ENCODE data around the gene GNAI2.

DNA sequence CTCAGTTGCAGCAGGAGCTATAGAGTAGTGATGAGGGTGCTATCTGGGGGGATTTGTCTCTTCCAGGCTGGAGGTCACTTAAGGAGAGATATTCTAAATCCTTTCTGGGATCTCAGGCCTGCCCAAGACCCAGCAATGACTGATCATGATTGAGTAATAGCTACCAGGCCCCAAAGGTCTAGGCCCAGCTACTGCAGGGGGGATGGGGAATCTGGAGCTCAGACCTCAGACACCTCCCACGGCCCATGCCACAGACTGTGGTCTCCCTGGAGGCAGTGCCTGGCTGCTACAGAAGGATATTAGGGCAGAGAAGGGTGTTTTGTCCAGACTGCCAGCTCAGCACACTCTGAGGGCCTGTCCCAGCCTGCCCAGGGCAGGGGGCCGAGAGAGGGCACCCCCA is 24.1 kb upstream of the GNAI2 start:
- TF ChIP-seq ZNF274 (IDR thresholded peaks at IDR 0.05; ENCODE audit: low read depth, low read length) (no peak), YY1 (IDR thresholded peaks at IDR 0.05; ENCODE audit: insufficient read depth, insufficient read length) (no peak)
